EH (cell line): ENCODE data around the gene ZFYVE28.
A peak's percentile ranks its signal among the peaks of the same experiment; 100 is the strongest.
"Not testable (repeated sequence)": the region's sequence is repeated elsewhere in the genome, so short reads cannot be mapped to it uniquely, and the experiment has no call there.

Source experiments
- DNase-seq: peaks from one replicate; pipeline ENCODE4 v3.0.0-alpha.2; 2015; ENCODE audit warnings: low read depth

Gene ZFYVE28

DNA sequence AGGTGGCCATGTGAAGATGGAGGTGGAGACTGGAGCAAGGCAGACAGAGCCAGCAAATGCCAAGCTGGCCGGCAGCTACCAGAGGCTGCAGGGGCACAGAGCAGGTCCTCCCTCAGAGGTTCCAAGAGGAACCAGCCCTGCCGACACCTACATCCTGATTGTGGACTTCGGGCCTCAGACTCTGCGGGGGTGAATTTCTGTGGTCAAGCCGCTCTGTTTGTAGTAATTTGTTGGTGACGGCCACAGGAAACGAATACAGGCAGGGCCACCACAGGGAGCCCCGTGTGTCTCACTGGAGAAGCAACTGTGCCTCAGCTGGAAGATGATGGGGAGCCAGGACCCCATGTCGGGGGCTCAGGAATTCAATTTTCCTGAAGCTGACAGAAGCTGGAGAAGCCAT, 28.3 kb downstream of the ZFYVE28 start:
- peak; percentile 9 for DNase-seq

- no peak for DNase-seq
These were observed 28.8 kb downstream of the ZFYVE28 start for GRCh38 chr4:2389691-2390090.

DNA sequence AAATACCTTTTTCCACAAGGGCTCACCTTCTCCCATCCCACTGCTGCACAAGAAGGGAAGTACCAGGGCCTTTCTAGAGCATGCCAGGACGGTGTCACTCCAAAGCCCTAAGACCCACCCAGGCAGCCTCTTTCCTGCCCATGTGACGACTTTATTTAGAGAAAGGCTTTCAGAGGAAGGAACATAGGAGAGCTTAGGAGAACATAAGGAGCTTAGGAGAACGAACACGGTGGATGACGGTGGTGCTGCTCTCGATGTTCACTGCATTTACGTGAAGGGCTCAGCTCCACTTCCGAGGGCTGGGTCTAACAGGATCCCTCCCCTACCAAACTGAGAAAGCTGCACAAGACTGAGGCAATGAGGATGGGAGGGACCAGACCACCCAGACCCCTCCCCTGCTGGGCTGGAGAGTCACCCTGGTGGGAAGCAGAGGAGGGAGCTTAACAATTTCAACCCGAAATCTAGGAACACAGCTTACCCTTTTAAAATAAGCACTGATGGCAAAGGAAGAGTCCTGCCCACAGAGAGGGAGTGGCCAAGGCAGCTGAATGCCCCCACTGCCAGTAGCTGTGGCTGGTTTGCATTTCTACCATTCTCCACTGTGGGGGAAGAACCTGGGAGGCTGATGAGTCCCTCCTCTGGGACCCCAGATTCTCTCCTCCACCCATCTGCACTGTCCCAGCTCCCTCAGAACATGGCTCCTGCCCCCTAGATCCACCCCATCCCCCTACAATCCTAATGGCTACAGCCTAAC, 29.8 kb downstream of the ZFYVE28 start:
- peak; percentile 29 for DNase-seq

DNA sequence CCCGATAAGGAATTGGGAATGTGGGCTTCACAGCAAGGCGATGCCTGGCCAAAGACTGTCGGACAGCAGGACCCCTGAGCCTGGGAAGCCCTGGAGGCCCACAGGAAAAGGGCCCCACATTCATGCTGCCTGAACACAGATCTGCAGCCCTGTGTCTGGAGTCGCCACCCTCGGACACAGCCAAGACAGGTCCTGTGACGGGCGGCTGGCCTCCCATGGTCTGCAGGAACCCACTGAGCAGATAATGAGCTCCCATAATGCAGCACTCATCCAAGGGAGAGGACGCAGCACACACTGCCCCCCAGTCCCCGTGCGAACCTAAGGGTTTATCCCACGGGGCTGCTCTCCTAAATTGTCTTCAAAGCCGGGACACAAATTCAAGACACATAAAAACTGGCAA, 30.6 kb downstream of the ZFYVE28 start:
- no peak for DNase-seq

DNA sequence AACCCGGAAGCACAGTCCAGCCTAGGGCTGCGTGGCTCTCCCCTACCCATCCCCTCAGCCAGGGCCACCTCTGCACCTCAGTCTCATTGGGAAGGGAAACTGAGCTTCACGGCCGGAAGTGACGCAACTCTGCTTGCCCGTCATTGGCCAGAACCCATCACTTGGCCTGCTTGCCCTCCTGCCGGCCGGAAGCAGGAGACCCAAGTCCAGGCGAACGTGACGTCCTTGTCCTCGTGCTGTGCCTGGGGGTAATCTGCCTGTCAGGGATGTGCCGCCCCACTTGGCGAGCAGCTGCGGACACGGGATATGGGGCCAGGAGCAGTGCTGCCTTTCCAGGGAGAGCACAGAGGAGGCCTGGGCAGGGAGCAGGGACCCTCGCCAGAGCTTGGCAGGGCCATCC, 31.2 kb downstream of the ZFYVE28 start:
- no peak for DNase-seq

GRCh38 chr4:2386717-2387116, 31.7 kb downstream of the ZFYVE28 start:
- no peak for DNase-seq

DNA sequence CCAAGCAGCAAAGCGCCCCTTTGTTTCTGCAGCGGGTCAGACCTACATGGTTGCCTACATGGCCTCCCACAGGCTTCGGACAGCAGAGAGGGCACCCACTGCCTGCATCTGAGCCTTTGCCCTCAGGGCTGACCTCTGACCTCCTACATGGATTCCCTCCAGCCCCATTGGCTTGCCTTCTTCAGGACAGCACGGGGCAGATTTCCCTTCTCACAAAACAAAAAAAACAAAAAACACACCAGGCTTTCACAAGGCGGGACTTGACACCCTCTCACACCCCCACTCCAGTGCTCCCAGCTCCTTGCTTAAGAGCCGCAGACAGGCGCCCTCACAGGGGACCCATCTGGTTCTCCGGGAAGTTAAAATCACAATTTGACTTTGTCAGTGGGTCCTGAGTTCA, 32.9 kb downstream of the ZFYVE28 start:
- DNase-seq, result no peak

DNA sequence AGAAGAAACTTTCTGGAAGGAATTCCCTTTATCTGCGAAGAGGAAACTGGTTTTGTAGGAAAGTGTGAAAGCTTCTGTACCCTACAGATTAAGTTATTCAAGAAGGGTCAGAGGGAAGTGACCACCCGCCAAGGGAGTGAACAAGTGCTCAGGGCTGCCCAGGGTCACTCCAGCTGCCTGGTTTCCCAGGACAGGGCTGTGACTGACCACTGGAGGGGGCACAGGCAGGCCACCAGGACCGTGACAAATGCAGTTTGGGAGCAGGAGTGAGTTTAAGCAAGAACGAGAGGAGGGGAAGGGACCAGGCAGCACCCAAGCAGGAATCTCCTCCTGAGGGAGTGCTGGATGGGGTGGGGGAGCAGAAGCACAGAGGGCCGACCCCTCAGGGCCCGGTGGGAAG, 34.2 kb downstream of the ZFYVE28 start:
- DNase-seq, result no peak

GRCh38 chr4:2383760-2384159, 34.7 kb downstream of the ZFYVE28 start:
- no peak for DNase-seq

DNA sequence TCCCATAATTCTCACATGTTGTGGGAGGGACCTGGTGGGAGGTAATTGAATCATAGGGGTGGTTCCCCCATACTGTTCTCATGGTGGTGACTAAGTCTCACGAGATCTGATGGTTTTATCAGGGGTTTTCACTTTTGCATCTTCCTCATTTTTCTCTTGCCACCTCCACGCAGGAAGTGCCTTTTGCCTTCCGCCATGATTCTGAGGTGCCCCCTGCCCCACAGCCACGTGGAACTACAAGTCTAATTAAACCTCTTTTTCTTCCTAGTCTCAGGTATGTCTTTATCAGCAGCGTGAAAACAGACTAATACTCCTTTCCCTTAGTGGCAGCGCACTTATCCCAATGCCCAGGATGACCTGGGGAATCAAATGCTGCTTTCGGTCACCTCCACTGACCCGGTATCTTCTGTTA, 35.2 kb downstream of the ZFYVE28 start:
- DNase-seq, result not testable (repeated sequence)

- not testable (repeated sequence) for DNase-seq
These were observed 35.7 kb downstream of the ZFYVE28 start for GRCh38 chr4:2382769-2383202.

GRCh38 chr4:2380589-2380988, 37.9 kb downstream of the ZFYVE28 start:
- DNase-seq, result not testable (repeated sequence)

GRCh38 chr4:2378898-2379297, 39.5 kb downstream of the ZFYVE28 start:
- no peak for DNase-seq

DNA sequence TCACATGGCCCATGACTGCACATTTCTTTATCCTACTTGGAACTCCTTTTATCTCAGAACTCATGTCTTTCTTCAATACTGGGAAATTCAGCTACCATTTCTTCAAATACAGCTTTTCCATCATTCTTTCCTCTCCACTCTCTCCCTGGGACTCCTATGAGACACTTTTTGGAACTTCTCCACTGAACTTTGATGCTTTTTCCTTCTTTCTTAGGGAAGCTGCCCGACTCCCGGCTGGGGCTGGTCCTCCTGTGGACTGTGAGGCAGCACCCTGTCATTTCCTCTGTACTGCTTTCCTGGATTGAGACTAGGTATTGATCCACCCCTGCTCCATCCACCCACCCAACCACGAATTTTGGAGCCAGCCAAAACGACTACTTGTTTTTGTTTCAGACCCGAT, 40.0 kb downstream of the ZFYVE28 start:
- DNase-seq, result no peak

DNA sequence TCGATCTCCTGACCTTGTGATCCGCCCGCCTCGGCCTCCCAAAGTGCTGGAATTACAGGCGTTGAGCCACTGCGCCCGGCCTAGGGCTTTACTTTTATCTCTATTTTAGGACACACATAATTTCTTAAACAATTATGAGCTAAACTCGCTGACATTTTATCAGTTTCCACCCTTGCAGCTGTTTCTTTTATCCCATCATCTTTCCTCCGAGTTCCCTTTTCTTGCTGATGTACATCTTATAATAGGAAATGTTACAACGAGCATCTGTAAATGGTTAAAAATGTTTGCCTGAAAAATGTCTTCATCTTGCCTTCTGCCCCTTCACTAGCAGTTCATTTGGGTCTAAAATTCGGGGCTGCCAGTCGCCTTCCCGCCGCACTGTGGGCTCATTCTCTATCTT, 41.2 kb downstream of the ZFYVE28 start:
- DNase-seq, result no peak

DNA sequence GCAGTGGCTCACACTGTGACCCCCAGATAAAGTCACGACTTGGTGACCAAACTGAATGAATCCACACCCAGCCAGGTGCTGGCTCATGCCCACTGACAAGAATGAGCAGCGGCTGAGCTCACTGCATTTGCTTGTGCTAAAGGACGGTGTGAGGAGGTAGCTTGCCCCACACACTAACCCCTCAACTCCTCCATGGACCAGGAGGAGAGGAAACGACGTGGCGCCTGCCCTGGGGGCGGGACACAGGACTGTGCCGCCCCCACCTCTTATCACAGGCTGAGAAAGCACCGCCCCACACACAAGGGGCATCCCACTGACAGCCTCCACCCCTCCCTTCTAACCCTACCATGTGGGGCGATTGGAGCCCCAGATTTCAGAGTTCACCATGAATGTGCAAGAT, 43.0 kb downstream of the ZFYVE28 start:
- no peak for DNase-seq

- DNase-seq, result no peak
These were observed 44.9 kb downstream of the ZFYVE28 start for GRCh38 chr4:2373532-2373931.

DNA sequence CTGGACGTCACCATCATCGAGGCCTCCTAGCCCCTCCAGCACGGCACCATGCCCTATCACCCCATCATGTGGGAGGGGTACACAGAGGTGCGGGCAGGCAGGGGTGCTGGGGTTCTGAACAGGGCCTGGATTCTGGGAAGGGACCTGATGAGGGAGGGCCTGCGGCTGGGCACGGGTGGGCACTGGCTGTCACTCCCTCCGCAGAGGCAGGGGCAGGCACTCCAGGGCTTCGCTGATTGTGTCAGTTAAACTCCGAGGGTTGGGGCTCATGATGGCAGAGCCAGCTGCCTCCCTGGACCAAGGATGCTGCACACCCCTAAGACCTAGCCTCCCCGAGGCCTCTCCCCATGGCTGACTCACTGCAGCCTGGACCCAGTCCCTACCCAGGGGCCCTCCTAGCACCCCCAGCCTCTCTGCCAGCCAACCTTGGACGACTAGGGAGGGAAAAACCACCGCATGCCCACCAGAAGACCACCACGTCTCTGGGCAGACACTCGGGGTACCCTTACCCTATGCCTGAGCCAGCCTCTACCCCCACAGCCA, 45.9 kb downstream of the ZFYVE28 start:
- no peak for DNase-seq

DNA sequence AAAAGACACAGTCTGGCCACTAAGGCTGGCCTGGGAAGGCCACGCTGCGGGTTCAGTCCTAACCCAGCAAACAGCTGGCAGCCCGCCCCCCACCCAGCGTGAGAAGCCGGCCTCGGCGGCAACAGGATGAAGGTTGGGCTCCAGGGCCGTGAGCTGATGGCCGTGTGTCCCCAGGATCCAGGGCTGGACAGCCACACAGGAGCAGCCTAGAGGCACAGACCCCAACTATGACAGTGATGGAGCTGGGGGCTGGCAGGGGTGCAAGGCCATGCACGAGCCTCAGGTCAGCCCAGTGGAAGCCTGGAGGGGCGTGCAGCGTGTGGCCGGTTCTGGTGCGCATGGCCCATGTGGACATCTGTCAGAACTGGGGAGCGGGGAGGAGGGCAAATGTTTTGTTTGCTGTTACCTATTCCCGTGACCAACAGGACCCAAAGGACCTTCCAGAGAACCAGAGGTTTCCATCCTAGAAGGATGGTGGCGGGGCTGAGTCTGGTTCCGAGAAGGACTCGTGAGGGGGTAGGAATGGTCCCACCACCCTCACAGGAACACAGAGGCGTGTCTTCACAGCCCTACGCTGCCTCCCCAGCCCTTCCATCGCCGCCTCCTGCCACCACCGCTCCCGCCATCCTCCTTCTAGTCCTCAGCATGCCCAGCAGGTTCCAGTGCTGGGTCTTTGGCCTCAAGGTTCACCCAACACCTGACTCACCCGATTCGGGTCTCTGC, 46.5 kb downstream of the ZFYVE28 start:
- DNase-seq, result no peak

DNA sequence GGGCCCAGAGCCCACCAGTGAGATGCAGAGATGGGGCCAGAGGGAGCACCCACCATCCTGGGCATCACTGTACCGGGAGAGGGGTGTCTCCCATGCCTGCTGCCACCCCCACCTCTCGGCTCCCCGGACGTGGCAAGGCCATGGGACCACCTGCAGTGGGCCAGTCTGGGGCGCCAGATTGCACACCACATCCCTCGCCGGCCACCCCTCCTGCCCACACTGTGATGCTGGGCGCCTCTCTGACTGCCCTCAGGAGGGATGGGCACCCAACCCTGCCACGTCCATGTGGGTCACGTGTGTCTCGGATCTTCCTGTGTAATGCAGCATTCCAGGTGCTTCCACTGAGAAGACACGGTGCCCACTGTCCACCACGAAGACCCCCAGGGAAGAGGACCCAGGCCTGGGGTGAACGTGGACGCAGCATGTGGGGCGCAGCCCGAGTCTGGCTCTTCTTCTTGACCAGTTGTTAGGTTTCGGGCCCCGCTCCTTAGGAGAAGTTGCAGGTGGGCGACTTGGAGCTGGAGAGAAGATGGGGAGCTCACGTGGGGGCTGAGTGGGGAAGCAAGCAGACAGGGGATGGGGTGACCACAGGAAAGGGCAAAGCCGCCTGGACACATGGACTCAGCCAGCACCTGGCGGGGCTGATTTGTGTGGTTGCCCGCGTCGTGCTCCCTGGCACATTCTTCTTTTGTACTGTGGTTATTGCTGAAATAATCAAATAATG, 47.7 kb downstream of the ZFYVE28 start:
- DNase-seq, result no peak

GRCh38 chr4:2368746-2369437, 49.6 kb downstream of the ZFYVE28 start:
- DNase-seq, result no peak

GRCh38 chr4:2367626-2368025, 50.8 kb downstream of the ZFYVE28 start:
- DNase-seq, result no peak
